NCI-H2081 treated with DMSO at 0.1 percent for 48 hours (cell line): ENCODE data around the gene HLA-DQB2.

Experiments used
- DNase-seq: peaks from one replicate; lab custom pipeline; 2025; lab: John Stamatoyannopoulos, UW

HLA-DQB2 gene

GRCh38 chr6:32744776-32745175, 18.6 kb downstream of the HLA-DQB2 start:
- no peak for DNase-seq

DNA sequence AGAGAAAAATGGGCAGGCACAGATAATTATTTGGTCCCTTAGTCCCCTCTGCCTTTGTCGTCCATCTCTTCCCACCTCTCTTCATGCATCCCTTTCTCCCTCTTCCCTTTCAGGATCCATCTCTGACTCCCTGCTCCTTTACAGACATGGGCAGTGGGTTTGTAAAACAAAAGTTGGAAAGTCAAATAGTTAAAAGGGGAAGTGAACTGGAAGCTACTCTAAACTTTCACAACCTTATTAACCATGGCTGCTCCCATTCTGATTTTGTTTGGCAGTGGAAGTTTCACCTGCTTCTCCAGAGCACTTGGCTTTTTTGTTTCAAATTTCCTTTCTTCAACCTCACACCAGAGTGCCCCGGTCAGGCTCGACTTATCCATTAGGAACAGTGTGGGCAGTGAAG, 21.0 kb downstream of the HLA-DQB2 start:
- DNase-seq, result no peak

GRCh38 chr6:32741031-32741960, 22.0 kb downstream of the HLA-DQB2 start, which contains the start of gene HLA-DQA2:
HLA-DQA2 (plus strand) TSS chr6:32741391; CDS start chr6:32741444, 53 bp downstream.
- no peak for DNase-seq

DNA sequence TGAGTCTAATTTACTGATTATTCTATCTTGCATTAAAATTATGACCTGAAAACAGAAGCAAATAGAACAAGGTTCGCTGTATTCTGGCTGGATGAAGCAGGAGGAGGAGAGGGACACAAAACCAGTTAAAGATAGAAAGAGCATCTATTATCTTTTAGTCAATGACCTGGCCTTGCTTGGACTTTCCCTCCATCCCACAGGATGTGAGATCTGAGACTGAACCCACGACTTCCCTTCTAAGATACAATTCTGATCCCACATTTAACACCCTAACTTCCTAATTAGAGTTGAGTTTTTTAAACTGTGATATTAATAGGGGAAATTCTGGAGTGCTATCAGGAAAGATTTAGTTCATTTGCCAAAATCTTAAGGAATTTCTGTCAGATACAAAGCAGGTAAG, 25.2 kb downstream of the HLA-DQB2 start:
- no peak for DNase-seq

GRCh38 chr6:32718879-32719278, 44.5 kb downstream of the HLA-DQB2 start:
- DNase-seq, result no peak

- no peak for DNase-seq
Measured at GRCh38 chr6:32716396-32716795, 46.9 kb downstream of the HLA-DQB2 start.

DNA sequence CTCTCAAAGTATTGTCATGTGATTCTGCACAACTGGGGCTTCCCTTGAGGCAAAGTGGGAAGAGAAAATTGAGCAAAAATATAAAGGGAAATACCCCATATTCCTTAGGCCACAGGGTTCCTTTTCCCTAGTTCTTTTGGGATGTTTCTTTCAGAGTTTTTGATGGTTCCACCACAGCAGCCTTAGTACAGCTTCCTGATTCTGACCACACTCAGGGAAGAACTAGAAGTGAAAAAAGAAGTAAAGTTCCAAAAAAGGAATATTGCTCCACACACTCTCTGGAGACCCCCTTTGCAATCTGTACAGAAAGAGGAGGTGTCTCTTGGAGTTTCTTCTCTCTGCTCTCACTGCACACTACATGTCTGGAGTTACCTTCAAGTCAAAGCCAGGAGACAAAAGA, 50.1 kb downstream of the HLA-DQB2 start:
- DNase-seq, result no peak

DNA sequence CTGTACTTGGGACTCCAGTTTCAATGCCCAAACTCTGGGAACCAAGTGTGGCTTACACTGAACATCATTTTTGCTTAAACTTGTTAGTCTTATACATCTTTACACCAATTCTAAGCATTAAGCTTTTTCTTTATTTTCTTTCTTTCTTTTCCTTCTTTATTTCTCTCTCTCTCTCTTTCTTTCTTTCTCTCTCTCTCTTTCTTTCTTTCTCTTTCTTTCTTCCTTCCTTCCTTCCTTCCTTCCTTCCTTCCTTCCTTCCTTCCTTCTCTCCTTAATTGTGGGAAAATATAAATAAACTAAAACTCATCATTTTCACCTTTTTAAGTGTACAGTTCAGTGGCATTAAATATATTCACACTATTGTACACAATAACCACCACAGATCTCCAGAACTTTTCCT, 53.7 kb downstream of the HLA-DQB2 start:
- DNase-seq, result no peak
